ENCODE measurements around the gene LRP11.

DNA sequence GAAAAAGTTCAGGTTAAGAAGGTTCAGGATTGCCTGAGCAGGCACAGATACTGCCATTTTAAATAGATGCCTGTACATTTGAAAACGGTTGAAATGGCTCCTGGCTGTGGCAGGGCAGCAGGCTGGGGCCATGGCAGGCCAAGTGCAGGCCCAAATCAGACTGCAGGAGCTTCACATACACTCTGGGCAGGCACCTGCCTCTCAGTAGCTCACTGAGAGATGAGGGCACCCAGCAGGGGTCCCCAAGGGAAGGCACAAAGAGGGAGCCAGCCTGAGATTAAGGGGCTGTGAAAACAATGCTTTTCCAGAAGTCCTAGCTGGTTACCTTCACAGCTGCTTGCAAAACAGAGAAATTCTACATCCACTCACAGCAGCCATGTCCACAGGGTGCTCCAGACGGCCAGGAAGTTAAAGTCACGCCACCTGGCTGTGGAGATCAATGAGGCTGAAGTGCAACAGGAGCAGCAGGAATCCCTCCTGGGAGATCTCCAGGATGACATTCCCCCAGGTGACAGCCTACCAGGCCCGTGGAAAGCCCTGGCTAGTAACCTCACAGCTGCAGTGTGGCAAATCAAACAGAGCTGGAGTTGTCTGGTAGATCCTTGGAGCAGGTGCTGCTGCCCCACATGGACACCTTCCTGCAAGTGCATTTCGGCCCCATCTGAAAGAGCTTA lies 39.9 kb upstream of the LRP11 start:
- TF ChIP-seq, protein P1, sequence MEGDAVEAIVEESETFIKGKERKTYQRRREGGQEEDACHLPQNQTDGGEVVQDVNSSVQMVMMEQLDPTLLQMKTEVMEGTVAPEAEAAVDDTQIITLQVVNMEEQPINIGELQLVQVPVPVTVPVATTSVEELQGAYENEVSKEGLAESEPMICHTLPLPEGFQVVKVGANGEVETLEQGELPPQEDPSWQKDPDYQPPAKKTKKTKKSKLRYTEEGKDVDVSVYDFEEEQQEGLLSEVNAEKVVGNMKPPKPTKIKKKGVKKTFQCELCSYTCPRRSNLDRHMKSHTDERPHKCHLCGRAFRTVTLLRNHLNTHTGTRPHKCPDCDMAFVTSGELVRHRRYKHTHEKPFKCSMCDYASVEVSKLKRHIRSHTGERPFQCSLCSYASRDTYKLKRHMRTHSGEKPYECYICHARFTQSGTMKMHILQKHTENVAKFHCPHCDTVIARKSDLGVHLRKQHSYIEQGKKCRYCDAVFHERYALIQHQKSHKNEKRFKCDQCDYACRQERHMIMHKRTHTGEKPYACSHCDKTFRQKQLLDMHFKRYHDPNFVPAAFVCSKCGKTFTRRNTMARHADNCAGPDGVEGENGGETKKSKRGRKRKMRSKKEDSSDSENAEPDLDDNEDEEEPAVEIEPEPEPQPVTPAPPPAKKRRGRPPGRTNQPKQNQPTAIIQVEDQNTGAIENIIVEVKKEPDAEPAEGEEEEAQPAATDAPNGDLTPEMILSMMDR (IDR thresholded peaks at IDR 0.05; ENCODE audit: poor library complexity, severe bottlenecking), result no peak
- no peak for TF ChIP-seq POLR2AphosphoS5 (IDR thresholded peaks at IDR 0.05)

Data from neural cell (in vitro differentiated cells).